Epidermal melanocyte (primary cell): ENCODE results near the gene CUBN.

Experiments
- DNase-seq: peaks from one replicate; pipeline ENCODE4 v3.0.0; 2011; ENCODE audit warnings: low spot score; ENCODE audit not compliant: insufficient read length

CUBN gene

GRCh38 chr10:17073725-17074540 lies 55.7 kb downstream of the CUBN start:
- DNase-seq, result no peak

DNA sequence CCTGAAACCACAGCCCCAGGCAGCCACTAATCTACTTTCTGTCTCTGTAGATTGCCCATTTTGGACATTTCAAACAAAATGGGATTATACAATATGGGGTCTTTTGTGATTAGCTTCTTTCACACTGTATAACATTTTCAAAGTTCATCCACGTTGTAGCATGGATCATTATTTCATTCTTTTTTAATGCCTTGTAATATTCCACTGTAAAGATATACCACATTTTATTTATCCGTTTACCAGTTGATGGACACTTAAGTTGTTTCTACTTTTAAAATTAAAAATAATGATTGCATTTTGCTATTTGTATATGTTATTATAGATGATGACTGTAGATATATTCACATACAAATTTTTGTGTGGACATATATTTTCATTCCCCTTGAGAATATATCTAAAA lies 60.7 kb downstream of the CUBN start:
- DNase-seq, result no peak

GRCh38 chr10:17067376-17068264 lies 62.0 kb downstream of the CUBN start:
- DNase-seq, result no peak

DNA sequence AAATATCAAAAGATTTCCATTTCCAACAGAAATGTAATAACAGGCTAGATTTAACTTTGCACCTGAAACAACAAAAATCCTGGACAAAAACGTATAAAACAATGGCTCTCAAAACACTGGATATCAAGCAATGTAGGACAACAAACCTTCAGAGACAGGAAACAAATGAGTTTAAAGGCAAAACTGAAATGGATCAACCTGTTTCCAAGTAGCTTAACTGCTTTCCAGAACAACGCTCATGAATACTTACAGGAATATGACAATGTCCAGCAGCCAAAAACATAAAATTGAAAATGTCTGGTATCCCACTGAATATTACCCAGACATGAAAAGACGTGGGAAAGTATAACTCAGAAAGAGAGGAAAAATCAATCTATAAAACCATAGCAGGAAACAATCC lies 62.8 kb downstream of the CUBN start:
- no peak for DNase-seq

- no peak for DNase-seq
Measured at GRCh38 chr10:17066000-17066399, 63.6 kb downstream of the CUBN start.

GRCh38 chr10:17065273-17065672 lies 64.3 kb downstream of the CUBN start:
- no peak for DNase-seq

DNA sequence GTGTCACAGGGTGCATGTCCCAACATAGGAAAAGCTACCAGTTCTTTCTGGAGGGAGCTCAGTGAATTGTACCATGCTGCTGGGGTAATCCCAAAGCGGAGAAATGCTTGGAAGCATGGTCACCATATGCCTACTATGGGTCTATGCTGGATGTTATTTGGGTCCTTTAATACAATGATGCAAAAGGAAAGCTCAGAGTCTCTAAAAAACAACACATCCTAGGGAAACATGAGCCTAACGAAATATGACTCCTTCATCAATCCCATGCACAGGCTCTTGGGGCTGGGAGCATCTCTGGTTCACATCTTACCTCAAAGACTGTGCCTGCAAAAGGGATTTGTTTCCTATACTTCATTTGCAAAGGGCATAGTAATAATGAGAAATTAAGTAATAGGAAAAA lies 65.2 kb downstream of the CUBN start:
- DNase-seq, result no peak

DNA sequence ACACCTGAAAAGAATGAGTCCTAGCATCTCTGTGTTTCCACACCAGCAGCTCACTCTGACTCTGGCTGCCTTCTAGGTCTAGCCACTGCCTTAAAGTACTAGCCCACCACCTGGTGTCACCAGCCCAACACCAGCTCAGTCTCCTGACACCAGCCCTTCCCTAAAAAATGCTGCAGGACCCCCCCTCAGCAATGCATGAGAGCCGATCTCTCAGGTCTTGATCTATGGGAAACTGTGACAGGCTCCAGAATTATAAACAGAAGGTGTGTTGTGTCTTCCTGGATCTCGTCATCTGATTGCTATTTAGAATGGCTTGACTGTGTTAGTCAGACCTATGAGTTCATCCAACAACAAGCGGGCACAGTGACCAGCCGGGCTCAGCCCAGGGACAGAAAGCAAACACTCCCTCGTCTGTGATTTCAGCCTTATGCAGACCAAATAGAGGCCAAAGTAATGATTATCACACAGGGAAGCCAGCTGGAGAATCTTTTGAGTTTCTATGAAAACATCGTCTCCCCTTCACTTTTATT lies 66.6 kb downstream of the CUBN start:
- peak; percentile 25 for DNase-seq

DNA sequence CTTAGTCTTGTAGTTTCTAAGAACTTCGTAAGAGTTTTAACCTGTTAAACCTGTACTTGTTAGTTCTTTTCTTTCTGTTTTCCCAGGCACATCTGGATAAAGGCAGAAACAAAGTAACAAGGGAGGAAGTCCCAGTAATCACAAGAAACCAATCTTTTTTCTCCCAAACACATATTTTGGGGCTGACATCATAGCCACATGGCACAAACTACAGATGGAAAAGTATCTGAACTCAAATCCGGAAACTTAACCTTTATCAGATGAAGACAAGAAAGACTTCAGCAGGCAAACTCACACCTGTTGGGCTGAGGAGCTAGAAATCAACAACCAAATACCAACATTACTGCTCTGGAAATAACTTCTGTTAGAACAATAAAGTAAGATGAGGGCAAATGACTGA lies 67.1 kb downstream of the CUBN start:
- no peak for DNase-seq

GRCh38 chr10:17062009-17062408 lies 67.6 kb downstream of the CUBN start:
- DNase-seq, result no peak

DNA sequence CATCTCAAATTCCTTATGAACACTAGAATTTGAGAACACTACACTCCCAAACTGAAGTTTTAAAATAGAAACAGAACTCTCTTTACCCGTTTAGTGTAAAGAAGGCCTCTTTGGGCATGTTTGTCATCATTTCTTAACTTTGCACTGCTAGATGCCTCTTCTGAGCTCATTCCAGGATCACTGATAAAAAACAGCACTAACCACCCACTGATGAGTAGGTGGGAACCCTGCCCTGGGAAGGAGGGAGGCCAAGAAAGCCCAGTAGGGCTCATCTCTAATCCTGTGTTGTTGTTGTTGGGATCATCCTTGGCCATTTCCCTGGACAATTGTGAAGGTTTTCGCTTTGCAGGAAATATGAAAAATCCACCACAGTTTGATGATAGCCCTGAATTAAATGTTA lies 68.2 kb downstream of the CUBN start:
- no peak for DNase-seq

GRCh38 chr10:17060289-17060688 lies 69.3 kb downstream of the CUBN start:
- no peak for DNase-seq

DNA sequence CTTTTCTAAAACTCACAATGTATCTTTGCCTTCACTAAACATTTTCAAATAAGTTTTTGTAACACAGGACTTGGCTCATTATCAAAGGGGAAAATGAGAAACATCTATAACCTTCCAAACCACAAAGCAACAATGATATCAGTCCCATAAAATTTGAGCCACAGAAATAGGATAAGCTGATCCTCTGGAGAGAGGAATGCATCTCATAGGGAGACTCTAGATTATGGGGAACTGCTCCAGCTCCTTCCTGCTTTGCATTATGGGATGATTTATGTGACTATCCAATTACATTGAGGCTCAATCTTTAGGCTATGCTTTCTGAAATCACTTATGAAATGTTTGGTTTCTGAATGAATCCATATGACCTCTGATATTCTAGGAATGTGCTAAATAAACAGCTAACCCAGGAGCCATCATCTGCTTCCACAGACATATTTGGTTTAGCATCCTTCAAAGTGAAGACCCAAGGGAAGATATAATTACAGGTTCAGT lies 70.4 kb downstream of the CUBN start:
- peak; percentile 31 for DNase-seq

GRCh38 chr10:17058093-17058492 lies 71.5 kb downstream of the CUBN start:
- DNase-seq, result no peak

DNA sequence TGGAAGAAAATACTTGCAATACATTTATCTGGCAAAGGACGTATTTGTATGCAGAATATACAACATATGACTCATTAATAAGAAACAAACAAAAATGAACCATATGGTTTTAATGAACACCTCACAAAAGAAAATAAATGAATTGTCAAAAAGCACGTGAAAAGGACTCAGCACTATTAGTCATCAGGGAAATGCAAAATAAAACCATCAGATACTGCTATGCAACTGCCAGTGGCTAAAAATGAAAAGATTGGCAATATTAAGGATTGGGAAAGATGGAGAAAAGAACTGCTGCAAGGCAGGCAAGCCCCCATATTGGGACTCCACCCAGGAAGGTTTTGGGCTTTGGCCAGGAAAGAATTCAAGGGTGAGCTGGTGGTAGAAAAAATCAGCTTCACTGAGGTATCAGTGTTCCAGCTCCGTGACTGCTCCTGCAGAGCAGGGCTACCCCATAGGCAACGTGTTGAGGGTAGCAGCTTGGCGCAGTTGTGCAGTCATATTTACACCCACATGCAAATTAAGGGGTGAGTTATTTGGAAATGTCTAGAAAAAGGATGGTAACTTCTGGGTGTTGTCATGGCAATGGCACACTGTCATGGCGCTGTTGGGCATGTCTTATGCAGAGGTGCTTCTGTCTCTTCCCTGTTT lies 72.7 kb downstream of the CUBN start:
- DNase-seq, result no peak

- no peak for DNase-seq
Measured at GRCh38 chr10:17053513-17053912, 76.1 kb downstream of the CUBN start.

DNA sequence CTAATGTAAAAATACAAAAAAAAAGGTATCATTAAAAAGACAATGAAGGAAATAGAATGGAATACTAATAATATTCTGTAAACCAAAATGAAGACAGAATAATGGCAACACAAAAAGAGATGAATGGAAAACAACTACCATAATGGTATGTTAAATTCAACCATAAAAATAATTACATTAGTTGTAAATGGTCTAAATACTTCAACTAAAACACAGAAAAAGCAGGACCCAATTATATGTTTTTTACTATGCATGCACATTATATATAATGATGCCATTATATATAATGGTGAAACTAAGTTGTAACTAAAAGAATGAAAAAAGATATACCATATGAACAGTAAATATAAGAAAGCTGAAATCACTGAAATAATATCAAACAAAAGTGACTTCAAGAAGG lies 76.5 kb downstream of the CUBN start:
- DNase-seq, result no peak

GRCh38 chr10:17051851-17052250 lies 77.8 kb downstream of the CUBN start:
- no peak for DNase-seq

DNA sequence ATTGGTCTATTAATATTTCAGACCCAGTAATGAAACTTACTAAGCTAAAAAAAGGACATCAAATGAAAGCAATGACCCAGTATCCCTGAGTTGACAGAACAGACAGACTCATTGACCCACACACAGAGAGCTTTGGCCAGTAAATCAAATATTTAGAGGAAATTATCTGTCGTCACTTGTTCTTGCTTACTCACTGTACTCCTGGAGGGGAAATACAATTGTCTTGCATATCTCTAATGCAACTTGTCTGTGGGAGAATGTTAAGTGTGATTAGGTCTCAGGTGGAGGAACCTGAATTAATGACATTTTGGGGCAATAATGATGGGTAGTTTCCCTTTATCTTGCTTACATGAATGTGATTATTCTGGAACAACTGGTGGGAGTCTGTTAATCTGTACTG lies 80.4 kb downstream of the CUBN start:
- no peak for DNase-seq

DNA sequence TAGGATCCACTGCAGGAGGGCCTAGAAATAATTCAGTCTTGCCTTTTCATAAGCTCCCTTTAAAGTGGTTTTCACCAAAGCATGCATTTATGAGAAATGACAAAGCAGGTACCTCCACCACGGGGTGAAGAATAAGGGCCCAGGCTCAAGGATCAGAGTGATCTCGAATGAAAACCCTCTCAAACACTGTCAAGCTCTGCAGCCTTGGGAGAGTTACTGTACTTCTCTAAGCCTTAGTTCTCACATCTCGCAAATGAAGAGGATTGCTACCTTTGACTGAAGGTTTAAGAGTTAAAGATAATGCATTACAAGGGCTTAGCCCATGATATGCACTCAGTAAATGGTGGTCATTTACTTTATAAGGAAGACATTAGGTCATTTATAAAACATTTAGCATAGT lies 81.7 kb downstream of the CUBN start:
- DNase-seq, result no peak

GRCh38 chr10:17046989-17047388 lies 82.6 kb downstream of the CUBN start:
- DNase-seq, result no peak

DNA sequence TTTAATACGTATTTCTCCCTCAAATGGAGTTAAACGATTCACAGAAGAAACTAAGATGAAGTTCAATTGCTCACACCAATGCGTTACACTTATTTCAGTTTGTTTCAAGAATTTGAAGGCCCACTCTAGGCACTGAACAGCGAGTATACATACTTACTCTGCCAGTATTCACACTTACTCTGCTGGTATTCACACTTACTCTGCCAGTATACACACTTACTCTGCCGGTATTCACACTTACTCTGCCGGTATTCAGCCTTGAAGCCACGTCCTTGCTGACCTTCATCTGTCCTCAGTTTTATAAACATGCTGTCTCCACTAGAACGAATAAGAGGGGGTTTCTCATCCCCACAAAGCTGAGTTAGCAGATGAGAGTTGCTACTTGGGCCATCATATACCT lies 86.0 kb downstream of the CUBN start:
- DNase-seq, result no peak
